ENCODE measurements around the gene OSBPL6.

The OSBPL6 gene

DNA sequence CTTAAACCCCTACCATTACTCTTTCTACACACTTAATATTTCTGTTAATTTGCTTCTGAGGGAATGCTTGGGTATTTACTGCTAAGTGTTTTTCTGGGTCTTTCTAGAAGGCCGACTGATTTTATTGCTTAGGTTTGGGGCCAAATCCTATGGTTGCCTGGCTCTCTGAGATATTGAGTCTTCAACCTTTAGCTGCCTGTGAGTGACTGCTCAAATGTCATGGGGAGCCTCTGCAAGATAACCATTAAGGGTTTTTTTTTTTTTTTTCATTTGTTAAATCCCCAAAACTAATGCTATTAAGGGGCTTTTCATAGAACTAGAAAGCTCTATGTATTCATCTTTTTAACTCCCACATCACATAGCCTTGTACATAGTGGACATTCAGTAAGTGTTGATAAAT is 5.0 kb downstream of the OSBPL6 start:
- DNase-seq = no peak

DNA sequence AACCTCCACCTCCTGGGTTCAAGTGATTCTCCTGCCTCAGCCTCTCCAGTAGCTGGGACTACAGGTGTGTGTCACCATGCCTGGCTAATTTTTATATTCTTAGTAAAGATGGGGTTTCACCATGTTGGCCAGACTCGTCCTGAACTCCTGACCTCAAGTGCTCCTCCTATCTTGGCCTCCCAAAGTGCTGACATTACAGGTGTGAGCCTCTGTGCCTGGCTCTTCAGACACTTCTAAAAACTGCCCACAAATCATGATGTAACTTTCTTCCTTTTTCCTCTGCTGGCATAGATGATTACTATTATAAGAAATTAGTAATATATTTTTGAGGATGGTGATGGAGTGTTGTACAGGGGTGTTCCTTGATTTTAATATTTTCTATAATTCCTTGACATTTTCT is 6.0 kb downstream of the OSBPL6 start:
- no peak for DNase-seq

GRCh38 chr2:178202927-178203326 is 8.6 kb downstream of the OSBPL6 start:
- DNase-seq = no peak

DNA sequence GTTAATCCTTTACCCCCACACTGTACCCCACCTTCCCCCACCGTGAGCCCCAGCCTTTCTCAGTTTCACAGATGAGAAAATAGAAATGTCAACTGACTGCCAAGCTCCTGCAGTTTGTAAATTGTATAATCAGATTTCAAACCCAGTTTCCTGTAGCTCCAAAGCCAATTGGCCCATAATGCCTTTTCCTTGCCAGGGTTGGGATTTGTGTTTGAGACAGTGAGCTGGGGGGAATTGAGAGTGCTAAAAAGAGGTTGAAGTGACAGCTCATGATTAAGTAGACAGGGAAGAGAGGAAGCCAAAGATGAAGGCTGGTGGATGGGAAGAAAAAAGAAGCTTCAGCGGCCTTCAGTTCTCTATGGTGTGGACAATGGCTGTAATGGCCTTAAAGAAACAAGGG is 10.7 kb downstream of the OSBPL6 start:
- no peak for DNase-seq

GRCh38 chr2:178205853-178206521 is 11.7 kb downstream of the OSBPL6 start:
- DNase-seq = no peak

GRCh38 chr2:178208336-178208735 is 14.0 kb downstream of the OSBPL6 start:
- DNase-seq = no peak

- DNase-seq = no peak
Measured at GRCh38 chr2:178208817-178209216, 14.5 kb downstream of the OSBPL6 start.

DNA sequence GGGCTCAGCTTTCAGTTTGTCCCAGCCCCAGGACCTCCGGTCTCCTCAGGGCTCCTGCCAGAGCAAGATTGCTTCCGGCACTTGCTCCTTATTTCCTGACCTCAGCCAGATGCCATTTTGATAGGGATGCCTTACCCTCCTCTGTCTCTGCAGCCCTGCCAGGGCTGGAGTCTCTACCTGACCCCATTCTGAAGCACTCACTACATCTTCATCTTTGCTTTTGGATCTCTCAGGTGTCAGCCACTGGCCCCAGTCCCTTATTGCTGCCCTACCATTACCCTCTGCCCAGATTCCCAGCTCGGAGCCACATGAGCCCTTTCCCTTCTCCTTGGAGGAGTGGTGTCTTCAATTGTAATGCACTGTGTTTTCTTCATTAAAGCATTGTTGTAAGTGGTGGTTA is 17.1 kb downstream of the OSBPL6 start:
- DNase-seq = no peak

DNA sequence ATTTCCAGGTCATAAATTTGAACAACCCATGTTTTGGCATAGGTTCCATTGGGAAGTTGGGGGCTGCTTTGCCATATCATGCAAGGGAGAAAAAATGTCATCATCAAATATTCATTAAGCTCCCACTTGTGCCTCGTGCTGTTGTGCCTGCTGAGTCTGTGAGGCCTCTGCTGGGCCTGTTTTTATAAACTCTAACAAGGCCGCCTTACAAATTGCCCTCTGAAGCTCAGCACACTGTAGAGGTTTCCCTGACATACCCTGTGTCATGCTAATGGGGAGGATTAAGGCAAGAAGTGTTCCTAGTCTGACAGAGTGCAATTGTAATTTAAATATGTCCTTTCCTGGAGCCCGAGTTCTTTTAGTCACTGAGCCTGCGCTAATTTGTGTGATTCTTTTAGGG is 17.6 kb downstream of the OSBPL6 start:
- no peak for DNase-seq

DNA sequence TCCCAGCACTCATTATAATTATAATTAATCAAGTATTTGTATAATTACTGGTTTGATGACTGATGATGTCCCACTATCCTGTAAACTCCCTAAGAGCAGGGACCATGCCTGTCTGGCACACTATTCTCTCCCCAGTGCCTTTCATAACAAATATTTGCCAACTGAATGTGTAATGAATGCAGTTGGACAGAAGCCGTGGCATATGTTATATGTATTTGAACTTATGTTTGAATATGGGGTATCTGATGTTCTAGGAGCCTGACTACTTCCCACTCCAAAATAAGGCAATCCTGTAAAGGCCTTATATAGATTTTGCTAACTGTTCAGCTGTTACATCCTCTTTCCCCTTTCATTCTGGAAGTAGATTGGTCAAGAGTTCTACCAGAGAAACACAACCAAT is 19.7 kb downstream of the OSBPL6 start:
- no peak for DNase-seq

DNA sequence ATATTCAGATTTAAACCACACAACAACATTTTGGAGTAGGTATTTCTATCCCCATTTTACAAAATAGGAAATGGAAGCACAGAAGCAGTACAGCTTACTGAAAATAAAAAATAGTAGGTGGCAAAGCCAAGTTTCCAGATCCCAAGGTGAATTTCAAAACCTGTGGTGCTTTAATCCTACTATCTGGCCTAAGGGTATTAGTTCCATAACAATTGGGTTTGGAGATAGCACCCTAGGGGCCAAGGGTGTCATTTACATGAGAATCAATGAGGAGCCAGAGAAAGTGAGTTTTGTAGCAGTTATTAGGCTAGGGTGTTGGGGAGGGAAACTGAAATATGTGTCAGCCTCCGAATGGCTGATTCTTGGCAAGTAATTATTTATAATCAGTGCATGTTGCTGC is 24.9 kb downstream of the OSBPL6 start:
- no peak for DNase-seq

DNA sequence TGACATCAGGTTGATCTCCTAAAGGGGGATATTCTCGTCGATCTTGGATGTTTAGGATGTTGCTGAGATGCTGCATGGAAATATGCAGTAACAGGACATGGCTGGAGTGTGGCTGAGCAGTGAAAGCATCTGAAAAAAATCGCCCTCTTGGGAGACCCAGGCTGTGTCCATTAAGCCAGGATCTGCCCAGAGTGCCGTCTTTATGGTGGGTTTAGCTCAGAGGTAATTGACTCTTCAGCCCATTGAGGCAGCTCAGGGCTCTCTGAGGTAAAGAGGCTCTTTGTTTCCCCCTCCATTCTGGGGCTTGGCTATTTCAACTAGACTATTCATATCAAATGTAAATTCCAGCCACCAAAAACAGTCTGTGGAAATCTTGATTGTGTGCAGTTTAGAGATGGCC is 26.5 kb downstream of the OSBPL6 start:
- DNase-seq = no peak

DNA sequence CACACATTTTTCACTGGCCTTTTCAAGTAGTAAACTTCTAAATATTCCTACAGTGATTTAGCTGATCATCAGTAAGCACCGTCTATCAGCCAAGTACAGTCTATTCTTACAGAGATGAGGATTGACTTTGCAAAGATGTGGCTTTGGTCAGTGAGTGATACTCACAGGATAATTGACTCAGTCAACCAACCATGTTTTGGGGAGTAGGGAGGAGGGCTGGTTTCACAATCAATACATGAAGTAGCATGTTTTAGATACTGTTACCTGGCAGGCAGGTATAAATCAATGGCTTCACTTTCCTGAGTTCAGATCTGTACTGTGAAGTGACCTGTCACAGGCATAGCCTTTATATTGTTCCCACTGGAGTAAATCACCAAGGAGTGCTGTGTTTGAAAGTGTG is 27.2 kb downstream of the OSBPL6 start:
- no peak for DNase-seq

GRCh38 chr2:178223806-178224205 is 29.5 kb downstream of the OSBPL6 start:
- DNase-seq = no peak

DNA sequence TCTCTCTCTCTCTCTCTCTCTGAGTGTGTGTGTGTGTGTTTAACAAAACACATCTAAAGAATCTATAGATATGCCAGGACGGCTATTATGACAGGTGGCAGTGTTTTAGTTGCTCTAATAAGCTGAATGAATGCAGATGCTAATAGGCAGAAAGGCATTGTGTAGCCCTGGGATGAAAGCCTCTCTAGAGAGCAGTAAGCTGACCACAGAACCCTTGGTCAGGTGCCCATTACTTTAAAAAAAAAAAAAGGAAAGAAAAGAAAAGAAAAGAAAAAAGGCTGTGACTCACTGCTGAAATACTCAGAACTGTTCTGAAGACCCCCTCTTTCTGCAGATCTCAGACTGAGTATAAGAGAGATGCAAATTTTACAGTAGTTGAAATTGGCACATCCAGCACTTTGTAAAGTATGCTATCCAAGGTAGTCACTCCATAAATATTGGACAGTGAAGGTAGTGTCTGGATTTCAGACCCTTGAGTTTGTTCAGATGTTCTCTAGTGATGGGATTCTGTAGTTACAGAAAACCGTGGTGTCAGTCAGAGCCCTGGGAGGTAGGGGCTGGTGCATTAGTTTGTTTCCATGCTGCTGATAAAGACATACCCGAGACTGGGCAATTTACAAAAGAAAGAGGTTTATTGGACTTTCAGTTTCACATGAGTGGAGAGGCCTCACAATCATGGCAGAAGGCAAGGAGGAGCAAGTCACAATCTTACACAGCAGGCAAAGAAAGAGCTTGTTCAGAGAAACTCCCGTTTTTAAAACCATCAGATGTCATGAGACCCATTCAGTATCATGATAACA is 30.9 kb downstream of the OSBPL6 start:
- no peak for DNase-seq

GRCh38 chr2:178227187-178227586 is 32.9 kb downstream of the OSBPL6 start:
- no peak for DNase-seq

DNA sequence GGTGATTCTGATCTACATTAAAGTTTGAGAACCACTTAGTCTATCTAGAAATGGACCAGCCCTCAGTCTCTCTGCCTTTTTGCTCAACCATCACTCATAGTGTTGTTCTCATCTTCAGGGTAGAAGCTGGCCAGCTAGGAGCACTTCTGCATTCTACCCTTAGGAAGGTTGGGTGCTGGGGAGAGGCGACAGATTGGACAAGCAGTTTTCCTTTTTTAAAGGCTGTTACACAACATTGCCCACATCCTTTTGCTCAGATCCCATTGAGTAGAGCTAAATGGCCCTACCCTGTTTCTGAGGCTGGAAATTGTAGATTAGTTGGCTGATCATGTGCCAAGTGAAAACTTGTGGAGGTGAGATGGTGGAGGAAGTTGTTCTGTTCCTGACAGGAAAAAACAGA is 35.6 kb downstream of the OSBPL6 start:
- no peak for DNase-seq

GRCh38 chr2:178230396-178230795 is 36.1 kb downstream of the OSBPL6 start:
- no peak for DNase-seq

DNA sequence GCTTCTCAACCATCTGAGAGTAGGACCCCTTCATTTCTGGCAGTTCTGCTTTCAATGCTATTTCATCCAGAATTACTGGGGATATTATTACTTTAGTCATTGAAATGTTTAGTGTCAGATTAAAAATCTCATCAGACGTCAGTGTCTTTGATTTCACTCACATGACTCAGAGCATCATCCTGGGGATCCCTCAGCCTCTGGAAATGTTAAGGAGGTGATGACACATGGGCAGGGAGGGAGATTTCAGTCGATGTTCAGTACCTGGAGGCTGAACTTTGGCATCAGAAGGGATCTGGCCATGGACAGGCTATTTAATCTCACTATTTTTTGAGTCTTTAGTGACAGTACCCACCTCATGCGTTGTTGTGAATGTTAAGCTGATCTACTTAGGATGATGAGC is 39.1 kb downstream of the OSBPL6 start:
- DNase-seq = no peak

DNA sequence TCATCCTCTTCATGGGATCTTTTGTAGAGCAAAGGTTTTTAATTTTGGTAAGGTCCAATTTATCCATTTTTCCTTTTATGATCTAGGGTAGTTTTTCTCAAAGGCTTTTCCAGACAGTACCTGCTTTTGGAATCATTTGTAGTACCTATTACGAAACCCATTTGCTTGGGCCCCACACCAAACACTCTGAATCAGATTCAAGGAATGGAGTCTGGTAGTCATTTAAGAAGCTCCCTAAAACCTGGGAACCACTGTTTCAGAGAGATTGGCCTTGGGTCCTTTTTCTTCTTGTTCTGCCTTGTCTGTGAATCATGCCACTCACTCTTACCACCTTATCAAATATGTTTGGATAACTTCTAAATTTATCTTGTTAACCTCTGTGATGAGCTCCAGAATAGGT is 40.3 kb downstream of the OSBPL6 start:
- DNase-seq = no peak

DNA sequence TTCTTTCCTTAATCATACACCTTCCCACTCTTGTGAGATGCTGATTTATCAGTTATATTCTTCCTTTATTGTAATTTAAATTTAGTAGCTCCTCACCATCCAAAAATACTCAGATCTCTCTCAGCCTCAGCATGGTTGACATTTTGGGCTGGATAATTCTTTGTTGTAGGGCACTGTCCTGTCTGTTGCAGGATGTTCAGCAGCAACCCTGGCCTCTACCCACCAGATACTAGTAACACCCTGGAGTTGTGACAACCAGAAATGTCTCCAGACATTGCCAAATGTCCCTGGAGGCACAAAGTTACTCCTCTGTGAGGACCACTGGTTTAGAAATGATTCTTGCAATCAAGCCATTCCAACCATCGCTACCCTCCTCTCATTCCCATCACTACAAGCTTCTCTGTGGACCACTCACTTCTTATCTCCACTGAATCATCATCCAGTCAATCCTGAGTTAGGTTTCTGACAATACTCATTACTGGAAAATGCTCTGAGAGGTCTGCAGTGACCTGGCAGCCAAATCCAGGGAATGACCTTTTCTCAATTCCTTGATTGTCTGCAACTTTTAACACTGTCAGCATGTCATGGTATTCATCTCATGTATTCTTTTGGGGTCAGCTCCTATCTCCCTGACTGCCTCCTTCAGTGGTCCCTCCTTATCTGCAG is 43.3 kb downstream of the OSBPL6 start:
- no peak for DNase-seq

DNA sequence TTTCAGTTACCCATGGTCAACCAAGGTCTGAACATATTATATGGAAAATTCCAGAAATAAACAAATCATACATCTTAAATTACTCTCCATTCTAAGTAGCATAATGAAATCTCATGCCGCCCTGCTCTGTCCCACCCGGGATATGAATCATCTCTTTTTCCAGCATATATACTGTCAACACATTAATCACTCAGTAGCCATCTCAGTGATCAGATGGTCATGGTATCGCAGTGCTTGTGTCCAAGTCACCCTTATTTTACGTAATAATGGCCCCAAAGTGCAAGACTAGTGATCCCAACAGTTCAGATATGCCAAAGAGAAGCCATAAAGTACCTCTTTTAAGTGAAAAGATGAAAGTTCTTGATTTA is 43.8 kb downstream of the OSBPL6 start:
- DNase-seq = no peak

GRCh38 chr2:178238750-178239149 is 44.4 kb downstream of the OSBPL6 start:
- no peak for DNase-seq

DNA sequence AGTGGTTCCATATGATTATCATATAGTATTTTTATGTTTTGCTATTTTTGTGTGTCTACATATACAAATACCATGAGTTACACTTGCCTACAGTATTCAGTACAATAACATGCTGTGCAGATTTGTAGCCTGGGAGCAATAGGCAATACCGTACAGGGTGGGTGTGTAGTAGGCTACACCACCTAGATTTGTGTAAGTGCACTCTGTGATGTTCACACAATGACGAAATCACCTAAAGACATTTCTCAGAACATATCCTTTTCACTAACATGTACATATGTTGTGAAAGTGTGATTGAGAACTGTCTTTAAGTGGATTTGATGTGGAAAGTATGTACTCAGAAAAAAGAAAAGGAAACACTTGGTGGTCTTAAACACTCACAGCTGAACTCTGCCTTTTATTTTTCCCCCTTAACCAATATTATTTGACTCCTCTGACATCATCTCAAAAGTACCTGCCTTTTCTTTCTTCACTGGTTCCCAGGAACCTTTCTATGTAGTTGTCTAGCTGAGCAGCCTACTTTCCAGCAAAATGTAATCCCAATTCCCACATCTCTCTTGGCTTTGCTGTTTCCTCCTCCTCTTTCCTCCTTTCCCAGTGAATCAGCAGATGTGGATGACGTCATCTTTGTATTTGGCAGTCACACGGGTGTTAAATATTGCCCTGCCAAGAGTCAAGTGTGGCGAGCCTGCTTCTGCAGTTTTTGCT is 47.7 kb downstream of the OSBPL6 start:
- no peak for DNase-seq
